Measurements from ENCODE around the gene UBR1. TPM values are rescaled to one million over a fixed set of nuclear protein-coding genes. Genes with fewer than 3 reads are reported as not detected.
"Not testable (repeated sequence)": the region's sequence is repeated elsewhere in the genome, so short reads cannot be mapped to it uniquely, and the experiment has no call there.

UBR1 gene
- total RNA-seq, 1 donor from 2014 or later = 24.2 TPM

GRCh38 chr15:43052860-43053259, 53.0 kb downstream of the UBR1 start:
- no peak for DNase-seq
- intact Hi-C loops (cut with micrococcal nuclease) = no loop called here
- H3K36me3 ChIP-seq = peaks cover 89% of the 10 kb centered on the region
- TF ChIP-seq CTCF (IDR thresholded peaks at IDR 0.05; ENCODE audit: borderline replicate concordance) = no peak
- no peak overlapping the region for H3K27ac ChIP-seq (replicated peaks)
- H3K9me3 ChIP-seq (replicated peaks) = no peaks in the 10 kb centered on the region
- peaks cover 9% of the 10 kb centered on the region for H3K4me1 ChIP-seq
- no peaks in the 10 kb centered on the region for H3K27me3 ChIP-seq (ENCODE audit: low read depth)
- no peak overlapping the region for H3K4me3 ChIP-seq

GRCh38 chr15:43048935-43049334, 56.9 kb downstream of the UBR1 start:
- intact Hi-C loops (cut with micrococcal nuclease) = no loop called here
- no peak for TF ChIP-seq CTCF (IDR thresholded peaks at IDR 0.05; ENCODE audit: borderline replicate concordance)
- Histone ChIP-seq H3K36me3 (peaks cover 94% of the 10 kb centered on the region), H3K27me3 (ENCODE audit: low read depth) (no peaks in the 10 kb centered on the region), H3K9me3 (replicated peaks) (no peaks in the 10 kb centered on the region), H3K27ac (replicated peaks) (no peak overlapping the region), H3K4me1 (peaks cover 9% of the 10 kb centered on the region), H3K4me3 (no peak overlapping the region)
- DNase-seq = no peak

GRCh38 chr15:43046484-43046883, 59.4 kb downstream of the UBR1 start:
- Histone ChIP-seq H3K27ac (replicated peaks) (no peak overlapping the region), H3K27me3 (ENCODE audit: low read depth) (no peaks in the 10 kb centered on the region), H3K4me1 (peaks cover 6% of the 10 kb centered on the region), H3K4me3 (no peak overlapping the region), H3K9me3 (replicated peaks) (no peaks in the 10 kb centered on the region), H3K36me3 (peaks cover 94% of the 10 kb centered on the region)
- TF ChIP-seq CTCF (IDR thresholded peaks at IDR 0.05; ENCODE audit: borderline replicate concordance) = no peak
- intact Hi-C loops (cut with micrococcal nuclease) = no loop called here
- no peak for DNase-seq

DNA sequence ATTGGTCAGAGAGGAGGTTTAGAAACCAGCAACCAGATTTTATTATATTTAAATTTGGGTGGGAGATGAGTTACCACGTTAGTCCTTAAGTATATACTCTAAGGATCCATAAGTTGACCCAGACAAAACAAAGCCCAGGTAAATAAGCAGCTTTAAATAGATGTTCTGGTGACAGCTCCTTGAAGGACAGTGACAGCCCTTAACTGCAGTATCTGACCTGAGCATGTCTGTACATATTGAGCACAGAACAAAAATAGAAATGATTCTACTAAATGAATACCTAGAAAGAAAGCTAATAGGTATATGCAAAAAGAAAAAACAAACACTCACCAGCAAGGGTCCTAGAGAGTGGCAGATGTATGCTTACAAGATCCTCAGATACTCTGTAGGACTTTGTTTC, 63.0 kb downstream of the UBR1 start:
- Histone ChIP-seq H3K27me3 (ENCODE audit: low read depth) (no peaks in the 10 kb centered on the region), H3K4me1 (peaks cover 6% of the 10 kb centered on the region), H3K36me3 (peaks cover 69% of the 10 kb centered on the region), H3K4me3 (no peak overlapping the region), H3K27ac (replicated peaks) (no peak overlapping the region), H3K9me3 (replicated peaks) (peaks cover 3% of the 10 kb centered on the region)
- intact Hi-C loops (cut with micrococcal nuclease) = no loop called here
- no peak for TF ChIP-seq CTCF (IDR thresholded peaks at IDR 0.05; ENCODE audit: borderline replicate concordance)
- no peak for DNase-seq

DNA sequence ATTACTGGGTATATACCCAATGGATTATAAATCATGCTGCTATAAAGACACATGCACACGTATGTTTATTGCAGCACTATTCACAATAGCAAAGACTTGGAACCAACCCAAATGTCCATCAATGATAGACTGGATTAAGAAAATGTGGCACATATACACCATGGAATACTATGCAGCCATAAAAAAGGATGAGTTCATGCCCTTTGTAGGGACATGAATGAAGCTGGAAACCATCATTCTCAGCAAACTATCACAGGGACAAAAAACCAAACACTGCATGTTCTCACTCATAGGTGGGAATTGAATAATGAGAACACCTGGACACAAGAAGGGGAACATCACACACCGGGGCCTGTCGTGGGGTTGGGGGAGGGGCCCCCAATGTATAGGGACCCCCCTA, 64.8 kb downstream of the UBR1 start:
- H3K9me3 ChIP-seq (replicated peaks); DNase-seq; H3K4me3 ChIP-seq; intact Hi-C loops (cut with micrococcal nuclease); H3K27me3 ChIP-seq (ENCODE audit: low read depth); H3K4me1 ChIP-seq; H3K27ac ChIP-seq (replicated peaks): not testable (repeated sequence)
- peaks cover 72% of the 10 kb centered on the region for H3K36me3 ChIP-seq

GRCh38 chr15:43035240-43035639, 70.6 kb downstream of the UBR1 start:
- H3K27me3 ChIP-seq (ENCODE audit: low read depth); intact Hi-C loops (cut with micrococcal nuclease); H3K4me1 ChIP-seq; DNase-seq; H3K27ac ChIP-seq (replicated peaks); H3K4me3 ChIP-seq; H3K9me3 ChIP-seq (replicated peaks): not testable (repeated sequence)
- peaks cover 71% of the 10 kb centered on the region for H3K36me3 ChIP-seq

DNA sequence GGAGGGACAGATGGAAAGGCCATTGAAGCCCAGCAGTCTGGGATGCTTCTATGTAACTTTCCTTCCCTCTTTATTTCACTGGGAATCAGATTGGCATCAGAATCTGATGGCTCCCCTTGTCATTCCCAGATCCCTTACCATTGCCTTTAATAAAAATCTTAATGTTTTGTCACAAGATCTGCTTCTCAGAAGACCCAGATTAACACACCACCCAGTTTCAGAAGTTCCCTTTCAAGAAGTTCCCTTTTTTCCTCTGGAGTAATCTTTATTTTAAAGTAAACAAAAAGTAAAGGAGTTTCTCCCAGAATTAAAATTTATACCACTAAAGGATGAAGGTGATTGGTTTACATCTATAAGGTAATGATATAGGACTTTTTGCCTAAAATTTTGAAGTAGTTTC, 76.4 kb downstream of the UBR1 start:
- DNase-seq = no peak
- intact Hi-C loops (cut with micrococcal nuclease) = no loop called here
- no peaks in the 10 kb centered on the region for H3K4me1 ChIP-seq
- H3K27me3 ChIP-seq (ENCODE audit: low read depth) = no peaks in the 10 kb centered on the region
- no peaks in the 10 kb centered on the region for H3K9me3 ChIP-seq (replicated peaks)
- H3K27ac ChIP-seq (replicated peaks) = no peak overlapping the region
- no peak for TF ChIP-seq CTCF (IDR thresholded peaks at IDR 0.05; ENCODE audit: borderline replicate concordance)
- peaks cover 88% of the 10 kb centered on the region for H3K36me3 ChIP-seq
- no peak overlapping the region for H3K4me3 ChIP-seq

All from left ventricle myocardium inferior (tissue), 1 donor.